H1 (cell line): ENCODE measurements around the gene KRT77. TPM values are rescaled to one million over a fixed set of nuclear protein-coding genes. Genes with fewer than 3 reads are reported as not detected.

Source experiments
- CTCF ChIA-PET: fragments of 300-600 bp; sonication (Branson Sonifier 250); formaldehyde crosslinking; loops from one replicate; lab custom pipeline; 2021; ENCODE audit not compliant: partially characterized antibody; lab: Charles Lee
- POLR2A ChIA-PET: fragments of 300-600 bp; sonication (Branson Sonifier 250); formaldehyde crosslinking; loops from one replicate; lab custom pipeline; 2021; ENCODE audit warnings: inconsistent platforms; ENCODE audit not compliant: partially characterized antibody; lab: Charles Lee
- DNase-seq, 2 experiments: peaks; one replicate each; pipeline versions ENCODE4 v3.0.0 to v3.0.0-alpha.2; 2010 to 2022; ENCODE audit warnings: low spot score in 2 of 2, low read depth in 1 of 2, mixed read lengths in 1 of 2
- FAIRE-seq: peaks from 2 replicates; lab custom pipeline; 2011; peaks lifted over from hg19 to GRCh38; lab: Jason Lieb, UNC
- H2AFZ ChIP-seq: 2 replicates; pipeline ENCODE4 v1.8.1; 2012; ENCODE audit warnings: low read length, inconsistent platforms
- H2AK5ac ChIP-seq: 2 replicates; pipeline ENCODE4 v1.6.1; 2013; ENCODE audit warnings: low read depth, low read length
- H2BK120ac ChIP-seq: replicated peaks from 2 replicates; pipeline ENCODE3; 2013; ENCODE audit warnings: low read depth, low read length, inconsistent platforms
- H2BK12ac ChIP-seq: 2 replicates; pipeline ENCODE4 v1.6.1; 2013; ENCODE audit warnings: low read depth, low read length
- H2BK15ac ChIP-seq: 2 replicates; pipeline ENCODE4 v1.6.1; 2013; ENCODE audit warnings: low read length
- H2BK20ac ChIP-seq: 2 replicates; pipeline ENCODE4 v1.6.1; 2013; ENCODE audit warnings: low read length
- H2BK5ac ChIP-seq: 2 replicates; pipeline ENCODE4 v1.6.1; 2013; ENCODE audit warnings: low read depth, low read length
- H3K14ac ChIP-seq: 2 replicates; pipeline ENCODE4 v1.6.1; 2013; ENCODE audit warnings: inconsistent platforms; ENCODE audit not compliant: insufficient read length
- H3K18ac ChIP-seq: 2 replicates; pipeline ENCODE4 v1.6.1; 2013; ENCODE audit warnings: low read length; ENCODE audit errors: extremely low read depth
- H3K23ac ChIP-seq: 2 replicates; pipeline ENCODE4 v1.6.1; 2013; ENCODE audit warnings: inconsistent platforms; ENCODE audit not compliant: insufficient read length
- H3K23me2 ChIP-seq: 2 replicates; pipeline ENCODE4 v1.6.1; 2013; ENCODE audit warnings: low read depth, low read length
- H3K27ac ChIP-seq: 2 replicates; pipeline ENCODE4 v1.6.1; 2011; ENCODE audit warnings: low read depth, low read length, inconsistent platforms
- H3K27me3 ChIP-seq, 4 experiments: replicated peaks in 1 of 4; 1 replicate in 1 of 4; 2 replicates in 3 of 4; pipeline versions ENCODE4 v1.6.1 to v1.8.1; 2011 to 2013; ENCODE audit warnings: low read length in 3 of 4, mild to moderate bottlenecking in 3 of 4, inconsistent platforms in 2 of 4, mixed read lengths in 2 of 4, moderate library complexity in 1 of 4; ENCODE audit not compliant: control insufficient read depth in 3 of 4, insufficient read depth in 3 of 4; ENCODE audit errors: extremely low read depth in 1 of 4
- H3K36me3 ChIP-seq, 4 experiments: 2 replicates each; pipeline versions ENCODE4 v1.6.1 to v1.8.1; 2011 to 2013; ENCODE audit warnings: mild to moderate bottlenecking in 4 of 4, low read length in 3 of 4, moderate library complexity in 2 of 4, control low read depth in 1 of 4, inconsistent platforms in 1 of 4; ENCODE audit not compliant: insufficient read depth in 4 of 4, control insufficient read depth in 2 of 4
- H3K4ac ChIP-seq: replicated peaks from 2 replicates; pipeline ENCODE3; 2013; ENCODE audit warnings: low read length, low read depth, mixed read lengths, inconsistent platforms; ENCODE audit not compliant: insufficient read length
- H3K4me1 ChIP-seq, 4 experiments: replicated peaks in 1 of 4; 1 replicate in 1 of 4; 2 replicates in 3 of 4; pipeline versions ENCODE4 v1.6.1 to v1.8.1; 2011 to 2013; ENCODE audit warnings: low read length in 3 of 4, inconsistent platforms in 2 of 4, mixed read lengths in 1 of 4; ENCODE audit not compliant: insufficient read depth in 4 of 4, control insufficient read depth in 3 of 4
- H3K4me2 ChIP-seq, 2 experiments: 2 replicates each; pipeline versions ENCODE4 v1.6.1 to v1.8.1; 2011 to 2013; ENCODE audit warnings: low read depth in 2 of 2, low read length in 2 of 2, control low read depth in 1 of 2, inconsistent platforms in 1 of 2, mild to moderate bottlenecking in 1 of 2; ENCODE audit not compliant: insufficient read depth in 1 of 2
- H3K4me3 ChIP-seq, 4 experiments: fragments of 200-600, 300-600 bp in 1 of 4; sonication (generic), shearing (Covaris generic), sonication (Bioruptor Twin) in 1 of 4; 2 replicates each; pipeline versions ENCODE4 v1.5.1 to v1.8.1; 2011 to 2016; ENCODE audit warnings: low read length in 4 of 4, low read depth in 3 of 4, control low read depth in 2 of 4, inconsistent platforms in 2 of 4, mild to moderate bottlenecking in 2 of 4, mixed read lengths in 1 of 4, moderate library complexity in 1 of 4; ENCODE audit not compliant: insufficient read depth in 2 of 4; ENCODE audit errors: extremely low read depth in 1 of 4
- H3K56ac ChIP-seq: replicated peaks from 2 replicates; pipeline ENCODE3; 2013; ENCODE audit warnings: low read depth, mild to moderate bottlenecking, mixed read lengths, low read length, inconsistent platforms; ENCODE audit not compliant: insufficient read length
- H3K79me1 ChIP-seq: 2 replicates; pipeline ENCODE4 v1.6.1; 2013; ENCODE audit warnings: low read depth, low read length, control low read depth
- H3K79me2 ChIP-seq, 2 experiments: 2 replicates each; pipeline versions ENCODE4 v1.6.1 to v1.8.1; 2012 to 2013; ENCODE audit warnings: low read length in 2 of 2, mild to moderate bottlenecking in 2 of 2, inconsistent platforms in 1 of 2; ENCODE audit not compliant: insufficient read depth in 2 of 2, control insufficient read depth in 1 of 2
- H3K9ac ChIP-seq, 4 experiments: replicated peaks in 1 of 4; 1 replicate in 1 of 4; 2 replicates in 3 of 4; pipeline versions ENCODE4 v1.6.1 to v1.8.1; 2011 to 2013; ENCODE audit warnings: low read depth in 3 of 4, low read length in 3 of 4, control low read depth in 2 of 4, mild to moderate bottlenecking in 2 of 4, moderate library complexity in 2 of 4, inconsistent platforms in 1 of 4; ENCODE audit errors: extremely low read depth in 1 of 4
- H3K9me3 ChIP-seq, 2 experiments: 2 replicates each; pipeline versions ENCODE4 v1.6.1 to v1.8.1; 2012 to 2013; ENCODE audit warnings: mild to moderate bottlenecking in 2 of 2, moderate library complexity in 2 of 2, control low read depth in 1 of 2, inconsistent platforms in 1 of 2, low read depth in 1 of 2, low read length in 1 of 2, mixed read lengths in 1 of 2; ENCODE audit not compliant: insufficient read depth in 2 of 2
- H4K20me1 ChIP-seq, 2 experiments: replicated peaks in 1 of 2; 2 replicates each; pipeline versions ENCODE3 to v1.8.1; 2011 to 2013; ENCODE audit warnings: inconsistent platforms in 2 of 2, low read length in 2 of 2, mild to moderate bottlenecking in 1 of 2; ENCODE audit not compliant: insufficient read depth in 2 of 2, control insufficient read depth in 1 of 2
- H4K5ac ChIP-seq: 2 replicates; pipeline ENCODE4 v1.6.1; 2013; ENCODE audit warnings: low read length, low read depth, mixed read lengths, inconsistent platforms; ENCODE audit not compliant: insufficient read length
- H4K8ac ChIP-seq: 2 replicates; pipeline ENCODE4 v1.8.0; 2013; ENCODE audit warnings: mild to moderate bottlenecking, moderate library complexity, low read length, inconsistent platforms; ENCODE audit not compliant: insufficient read depth; ENCODE audit errors: extremely low read depth
- H4K91ac ChIP-seq: replicated peaks from 2 replicates; pipeline ENCODE3; 2013; ENCODE audit warnings: low read length, mixed read lengths, inconsistent platforms; ENCODE audit not compliant: insufficient read length
- JUN ChIP-seq: IDR thresholded peaks from 2 replicates; pipeline ENCODE4 v1.6.1; 2011; ENCODE audit warnings: low read depth, mild to moderate bottlenecking, improper control_type of control experiment, low read length
- WGBS, 2 experiments: shearing (Covaris generic) in 1 of 2; methylation state at CpG; one replicate each; pipeline versions ENCODE4 v1.1.6 to v1.1.7; 2013 to 2015; ENCODE audit warnings: low lambda C conversion rate in 2 of 2, mixed read lengths in 2 of 2, inconsistent platforms in 1 of 2, low coverage in 1 of 2, missing lambda C conversion rate in 1 of 2; ENCODE audit not compliant: insufficient replicate concordance in 2 of 2, insufficient coverage in 1 of 2, insufficient read length in 1 of 2; ENCODE audit errors: extremely low coverage in 1 of 2, missing lambda C conversion rate in 1 of 2; 5-methylcytosine and 5-hydroxymethylcytosine counted together
- polyA plus RNA-seq, 7 experiments: library from polyadenylated mRNA; depleted of rRNA in 3 of 7; stranded (reverse) in 5 of 7; unstranded in 2 of 7; fragments of >200 nt in 5 of 7; fragments of 200-250 nt in 2 of 7; gene quantifications; 1 replicate in 5 of 7; 2 replicates in 1 of 7; 4 replicates in 1 of 7; pipeline versions ENCODE4 v1.2.1 to v1.2.3, GENCODE V29; 2011 to 2013; ENCODE audit warnings: missing spikeins in 2 of 7, mixed read lengths in 2 of 7
- total RNA-seq: library from RNA; stranded (reverse); fragmentation: NEBNext Ultra II Directional; extraction: Animal tissue kit (Norgen Biotek cat#: 25700); gene quantifications from 2 replicates; pipeline ENCODE4 v1.2.1, GENCODE V29; 2021

The KRT77 gene
- total and polyA plus RNA-seq, 2 of the 8 experiments (the other 6 are each of a cell fraction or from before 2014, with no cell fraction given) = 0.02 TPM; not detected in 1

DNA sequence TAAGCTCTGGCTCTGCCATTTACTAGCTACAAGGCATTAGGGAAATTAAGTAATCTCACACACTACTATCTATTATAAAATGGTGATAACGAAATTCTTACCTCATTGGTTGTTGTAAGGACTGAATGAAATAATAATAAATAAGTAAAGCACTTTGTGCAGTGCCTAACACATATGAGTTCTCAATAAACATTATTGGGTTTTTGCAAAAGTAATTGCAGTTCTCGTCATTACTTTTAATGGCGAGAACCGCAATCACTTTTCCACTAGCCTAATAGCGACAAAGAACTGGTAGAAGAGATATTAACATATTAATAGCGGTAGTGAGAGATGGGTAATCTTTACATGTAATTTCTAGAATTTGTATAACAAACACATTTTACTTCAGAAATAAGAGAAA lies 9.2 kb downstream of the KRT77 start:
- Histone ChIP-seq H2AK5ac (no peak overlapping the region), H3K36me3 (no peaks in the 10 kb centered on the region), H3K23me2 (peaks cover 6% of the 10 kb centered on the region; the same call in 1 of the 2 replicates)
- FAIRE-seq = no peak
- no peak for TF ChIP-seq JUN
- TF ChIP-seq, all 59 proteins: peak for 0
- ChIA-PET CTCF (interaction anchor here (0.8 to 1.3 kb wide), 4 partner anchors 112 to 378 kb away, joined by 3 to 4 read pairs (median 4); no protein-coding TSS in a partner anchor), POLR2A (no interaction called here)
- no peak overlapping the region for H2BK12ac ChIP-seq
- no peak overlapping the region for H3K4ac ChIP-seq
- H3K9me3 ChIP-seq = no peaks in the 10 kb centered on the region
- H3K27me3 ChIP-seq = peaks cover 0 to 30% (median 16%) of the 10 kb centered on the region in 4 experiments; a peak in 6 of 7 replicates
- no peak overlapping the region for H2AFZ ChIP-seq
- no peak overlapping the region for H2BK5ac ChIP-seq
- no peak for DNase-seq
- H3K79me2 ChIP-seq = no peaks in the 10 kb centered on the region
- H3K18ac ChIP-seq = no peak overlapping the region
- no peak overlapping the region for H3K56ac ChIP-seq
- H4K5ac ChIP-seq = no peak overlapping the region
- H4K20me1 ChIP-seq = peaks cover 0 to 2% of the 10 kb centered on the region in 2 experiments
- WGBS, 2 experiments = 88% methylated on average over 6 of the region's 6 CpGs; no CpG with 5 or more reads in 1 of the 2 experiments
- H3K9ac ChIP-seq = no peak overlapping the region
- H3K4me2 ChIP-seq = no peak overlapping the region
- H4K91ac ChIP-seq = no peak overlapping the region
- no peaks in the 10 kb centered on the region for H3K79me1 ChIP-seq
- no peak overlapping the region for H3K4me3 ChIP-seq
- peaks cover 0 to 9% (median 3%) of the 10 kb centered on the region in 4 experiments; a peak in 3 of 7 replicates for H3K4me1 ChIP-seq
- H2BK120ac ChIP-seq = no peak overlapping the region
- H3K14ac ChIP-seq = no peak overlapping the region
- H2BK20ac ChIP-seq = no peak overlapping the region
- no peak overlapping the region for H3K27ac ChIP-seq
- H2BK15ac ChIP-seq = no peak overlapping the region
- H4K8ac ChIP-seq = no peak overlapping the region
- no peak overlapping the region for H3K23ac ChIP-seq
